SK-N-SH (cell line): ENCODE data around the gene LIMS3.
"Not testable (repeated sequence)": the region's sequence is repeated elsewhere in the genome, so short reads cannot be mapped to it uniquely, and the experiment has no call there.

Source experiments
- CTCF ChIP-seq: fragments of 200-600 bp; sonication (generic); IDR thresholded peaks from 2 replicates; pipeline ENCODE4 v1.6.1; 2017; ENCODE audit warnings: antibody characterized with exemption, mild to moderate bottlenecking, moderate library complexity
- ELF1 ChIP-seq: IDR thresholded peaks from 2 replicates; pipeline ENCODE4 v1.4.0; 2012
- EZH2phosphoT487 ChIP-seq: fragments of 200-600 bp; sonication (generic); IDR thresholded peaks from 2 replicates; pipeline ENCODE4 v1.6.1; 2017; ENCODE audit warnings: low read depth, mixed run types, mild to moderate bottlenecking, antibody characterized with exemption, moderate library complexity, borderline replicate concordance
- GABPA ChIP-seq: IDR thresholded peaks from 2 replicates; pipeline ENCODE4 v1.4.0; 2012; ENCODE audit warnings: low read depth, mild to moderate bottlenecking
- JUND ChIP-seq: IDR thresholded peaks from 2 replicates; pipeline ENCODE4 v1.4.0; 2012
- NFIC ChIP-seq: IDR thresholded peaks from 2 replicates; pipeline ENCODE4 v1.4.0; 2012; ENCODE audit warnings: borderline replicate concordance
- POLR2AphosphoS5 ChIP-seq: IDR thresholded peaks from 2 replicates; pipeline ENCODE4 v1.6.1; 2012; ENCODE audit warnings: low read depth, low read length
- RCOR1 ChIP-seq: fragments of 150-350 bp; IDR thresholded peaks from 2 replicates; pipeline ENCODE4 v1.6.1; 2017; ENCODE audit warnings: antibody characterized with exemption, low read length
- SMC3 ChIP-seq: IDR thresholded peaks from 2 replicates; pipeline ENCODE4 v1.6.1; 2012; ENCODE audit warnings: low read depth, low read length, improper control_type of control experiment
- TAF1 ChIP-seq: IDR thresholded peaks from 2 replicates; pipeline ENCODE4 v1.6.1; 2012; ENCODE audit warnings: low read depth, mild to moderate bottlenecking, low read length, moderate library complexity, borderline replicate concordance
- TCF12 ChIP-seq: IDR thresholded peaks from 2 replicates; pipeline ENCODE4 v1.4.0; 2012
- ZBTB33 ChIP-seq: IDR thresholded peaks from 2 replicates; pipeline ENCODE4 v1.4.0; 2012; ENCODE audit warnings: low read depth, borderline replicate concordance
- TF ChIP-seq, protein P1 (sequence below): IDR thresholded peaks from 2 replicates; pipeline ENCODE4 v1.4.0; 2012; ENCODE audit warnings: low read depth
- TF ChIP-seq, protein P2 (sequence below): fragments of 150-350 bp; IDR thresholded peaks from 2 replicates; pipeline ENCODE4 v1.6.1; 2016; ENCODE audit warnings: mild to moderate bottlenecking, low read depth, low read length

DNA sequence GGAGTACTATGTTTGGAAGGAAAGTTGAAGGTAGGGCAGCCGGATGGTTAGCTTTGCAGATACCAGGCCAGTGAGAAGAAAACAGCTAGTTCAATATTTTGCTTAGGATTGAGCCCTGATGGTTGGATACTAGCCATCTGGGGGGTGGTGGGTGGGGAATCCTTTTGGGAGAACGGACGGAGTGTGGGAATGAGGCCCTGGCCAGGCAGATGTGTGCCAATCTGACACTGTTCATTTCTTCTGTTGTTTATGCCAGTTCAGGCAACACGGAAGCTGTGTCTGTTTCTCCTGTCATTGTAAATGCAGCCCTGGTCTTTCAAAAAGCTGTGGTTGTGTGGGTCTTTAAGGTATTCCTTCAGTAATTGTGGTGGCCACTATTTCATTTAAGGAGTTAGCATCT is 7.5 kb upstream of the LIMS3 start:
- not testable (repeated sequence) for TF ChIP-seq CTCF, NFIC, POLR2AphosphoS5, ZBTB33, GABPA, EZH2phosphoT487, TAF1, TCF12, SMC3, RCOR1, JUND, ELF1
- TF ChIP-seq, protein P1, sequence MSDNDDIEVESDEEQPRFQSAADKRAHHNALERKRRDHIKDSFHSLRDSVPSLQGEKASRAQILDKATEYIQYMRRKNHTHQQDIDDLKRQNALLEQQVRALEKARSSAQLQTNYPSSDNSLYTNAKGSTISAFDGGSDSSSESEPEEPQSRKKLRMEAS = not testable (repeated sequence)
- TF ChIP-seq, protein P2, sequence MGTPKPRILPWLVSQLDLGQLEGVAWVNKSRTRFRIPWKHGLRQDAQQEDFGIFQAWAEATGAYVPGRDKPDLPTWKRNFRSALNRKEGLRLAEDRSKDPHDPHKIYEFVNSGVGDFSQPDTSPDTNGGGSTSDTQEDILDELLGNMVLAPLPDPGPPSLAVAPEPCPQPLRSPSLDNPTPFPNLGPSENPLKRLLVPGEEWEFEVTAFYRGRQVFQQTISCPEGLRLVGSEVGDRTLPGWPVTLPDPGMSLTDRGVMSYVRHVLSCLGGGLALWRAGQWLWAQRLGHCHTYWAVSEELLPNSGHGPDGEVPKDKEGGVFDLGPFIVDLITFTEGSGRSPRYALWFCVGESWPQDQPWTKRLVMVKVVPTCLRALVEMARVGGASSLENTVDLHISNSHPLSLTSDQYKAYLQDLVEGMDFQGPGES = not testable (repeated sequence)
